ENCODE data around the gene CNNM2. TPM values are rescaled to one million over a fixed set of nuclear protein-coding genes. Genes with fewer than 3 reads are reported as not detected.
"Not testable (repeated sequence)": the region's sequence is repeated elsewhere in the genome, so short reads cannot be mapped to it uniquely, and the experiment has no call there.

The CNNM2 gene
- total RNA-seq, 2 donors from 2014 or later: 14.7 to 17.9 TPM

DNA sequence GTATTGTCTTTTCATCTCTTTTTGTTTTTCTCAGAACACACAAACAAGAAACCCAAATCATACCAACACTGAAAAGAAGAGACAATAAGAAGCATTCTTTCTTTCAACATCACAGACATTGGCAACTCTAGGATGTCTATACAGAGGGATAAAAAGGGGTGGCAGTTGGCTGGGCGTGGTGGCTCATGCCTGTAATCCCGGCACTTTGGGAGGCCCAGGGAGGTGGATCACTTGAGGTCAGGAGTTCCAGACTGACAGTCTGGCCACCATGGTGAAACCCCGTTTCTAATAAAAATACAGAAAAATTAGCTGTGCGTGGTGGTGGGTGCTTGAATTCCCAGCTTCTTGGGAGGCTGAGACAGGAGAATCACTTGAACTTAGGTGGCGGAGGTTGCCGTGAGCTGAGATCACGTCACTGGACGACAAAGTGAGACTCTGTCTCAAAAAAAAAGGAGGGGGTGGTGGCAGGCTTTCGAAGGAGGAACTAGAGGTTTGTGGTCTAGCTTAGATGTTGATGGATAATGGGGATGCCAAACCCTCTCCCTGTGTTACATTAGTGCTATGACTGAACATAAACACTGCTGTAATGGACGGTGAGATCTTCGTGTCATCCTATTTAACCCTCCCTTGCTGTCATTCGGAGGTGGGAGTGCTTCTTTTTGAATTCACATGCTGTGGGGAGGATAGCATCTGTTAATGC, 9.4 kb downstream of the CNNM2 start:
- TF ChIP-seq, protein P1, sequence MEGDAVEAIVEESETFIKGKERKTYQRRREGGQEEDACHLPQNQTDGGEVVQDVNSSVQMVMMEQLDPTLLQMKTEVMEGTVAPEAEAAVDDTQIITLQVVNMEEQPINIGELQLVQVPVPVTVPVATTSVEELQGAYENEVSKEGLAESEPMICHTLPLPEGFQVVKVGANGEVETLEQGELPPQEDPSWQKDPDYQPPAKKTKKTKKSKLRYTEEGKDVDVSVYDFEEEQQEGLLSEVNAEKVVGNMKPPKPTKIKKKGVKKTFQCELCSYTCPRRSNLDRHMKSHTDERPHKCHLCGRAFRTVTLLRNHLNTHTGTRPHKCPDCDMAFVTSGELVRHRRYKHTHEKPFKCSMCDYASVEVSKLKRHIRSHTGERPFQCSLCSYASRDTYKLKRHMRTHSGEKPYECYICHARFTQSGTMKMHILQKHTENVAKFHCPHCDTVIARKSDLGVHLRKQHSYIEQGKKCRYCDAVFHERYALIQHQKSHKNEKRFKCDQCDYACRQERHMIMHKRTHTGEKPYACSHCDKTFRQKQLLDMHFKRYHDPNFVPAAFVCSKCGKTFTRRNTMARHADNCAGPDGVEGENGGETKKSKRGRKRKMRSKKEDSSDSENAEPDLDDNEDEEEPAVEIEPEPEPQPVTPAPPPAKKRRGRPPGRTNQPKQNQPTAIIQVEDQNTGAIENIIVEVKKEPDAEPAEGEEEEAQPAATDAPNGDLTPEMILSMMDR (conservative IDR thresholded peaks at IDR 0.05): no peak
- Mint-ChIP-seq H3K4me1 (no peaks in the 10 kb centered on the region), H3K27me3 (ENCODE audit: insufficient read depth) (no peaks in the 10 kb centered on the region), H3K4me3 (no peak overlapping the region), H3K36me3 (ENCODE audit: low read depth) (peaks cover 21% of the 10 kb centered on the region), H3K9me3 (no peaks in the 10 kb centered on the region), H3K27ac (no peak overlapping the region)
- Histone ChIP-seq H3K4me1 (ENCODE audit: control insufficient read depth, insufficient read depth, low read length) (no peaks in the 10 kb centered on the region), H3K9me3 (ENCODE audit: control insufficient read depth, low read length) (no peaks in the 10 kb centered on the region), H3K27me3 (ENCODE audit: control insufficient read depth, insufficient read depth, low read length, poor library complexity, severe bottlenecking) (no peaks in the 10 kb centered on the region), H3K27ac (ENCODE audit: low read depth, low read length) (no peak overlapping the region), H3K36me3 (ENCODE audit: control insufficient read depth, insufficient read depth, low read length) (no peaks in the 10 kb centered on the region), H3K9ac (ENCODE audit: extremely low read depth, low read length, poor library complexity, severe bottlenecking) (no peak overlapping the region), H3K4me3 (ENCODE audit: low read length) (no peak overlapping the region)
- 94 to 99% methylated on average over 8 to 12 of the region's 12 CpGs for WGBS, 2 experiments (ENCODE audit: insufficient coverage in 1 of 2, insufficient read length in 1 of 2)
- no peak for DNase-seq

DNA sequence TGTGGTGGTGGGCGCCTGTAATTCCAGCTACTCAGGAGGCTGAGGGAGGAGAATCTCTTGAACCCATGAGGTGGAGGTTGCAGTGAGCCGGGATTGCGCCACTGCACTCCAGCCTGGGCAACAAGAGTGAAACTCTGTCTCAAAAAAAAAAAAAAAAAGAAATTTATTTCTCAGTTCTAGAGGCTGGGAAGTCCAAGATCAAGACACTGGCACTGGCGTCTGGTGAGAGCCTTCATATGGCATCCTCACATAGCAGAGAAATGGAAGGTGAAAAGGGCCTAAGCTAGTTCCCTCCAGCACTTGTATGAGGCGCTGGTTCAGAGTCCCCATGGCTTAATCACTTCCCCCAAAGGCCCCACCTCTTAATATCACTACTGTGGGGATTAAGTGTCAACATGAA, 10.3 kb downstream of the CNNM2 start:
- H3K36me3 Mint-ChIP-seq (ENCODE audit: low read depth): peaks cover 22% of the 10 kb centered on the region
- H3K4me3 Mint-ChIP-seq; H3K27me3 ChIP-seq (ENCODE audit: control insufficient read depth, insufficient read depth, low read length, poor library complexity, severe bottlenecking); H3K27ac ChIP-seq (ENCODE audit: low read depth, low read length); H3K4me1 ChIP-seq (ENCODE audit: control insufficient read depth, insufficient read depth, low read length); H3K4me1 Mint-ChIP-seq; H3K4me3 ChIP-seq (ENCODE audit: low read length); H3K36me3 ChIP-seq (ENCODE audit: control insufficient read depth, insufficient read depth, low read length); H3K27ac Mint-ChIP-seq; H3K9me3 Mint-ChIP-seq; H3K27me3 Mint-ChIP-seq (ENCODE audit: insufficient read depth); H3K9me3 ChIP-seq (ENCODE audit: control insufficient read depth, low read length); H3K9ac ChIP-seq (ENCODE audit: extremely low read depth, low read length, poor library complexity, severe bottlenecking); DNase-seq: not testable (repeated sequence)
- 83 to 93% methylated on average over 3 to 5 of the region's 5 CpGs for whole genome bisulfite sequencing, 2 experiments (ENCODE audit: insufficient coverage in 1 of 2, insufficient read length in 1 of 2)

DNA sequence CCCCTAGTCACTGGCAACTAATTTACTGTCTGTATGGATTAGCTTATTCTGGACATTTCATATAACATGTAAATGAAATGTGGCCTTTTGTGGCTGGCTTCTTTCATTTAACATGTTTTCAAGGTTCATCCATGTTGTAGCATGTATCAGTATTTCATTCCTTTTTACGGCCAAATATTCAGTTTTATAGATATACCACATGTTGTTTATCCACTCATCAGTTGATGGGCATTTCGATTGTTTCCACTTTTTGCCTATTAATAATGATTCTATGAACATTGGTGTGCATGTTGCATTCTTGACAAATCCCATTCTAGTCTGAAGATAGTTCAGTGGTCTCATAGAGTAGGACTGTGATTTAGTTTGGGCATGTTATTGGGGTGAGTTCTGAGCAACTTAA, 12.6 kb downstream of the CNNM2 start:
- Mint-ChIP-seq H3K4me1 (no peaks in the 10 kb centered on the region), H3K27ac (no peak overlapping the region), H3K4me3 (no peak overlapping the region), H3K36me3 (ENCODE audit: low read depth) (peaks cover 22% of the 10 kb centered on the region), H3K9me3 (peaks cover 2% of the 10 kb centered on the region), H3K27me3 (ENCODE audit: insufficient read depth) (no peaks in the 10 kb centered on the region)
- H3K36me3 ChIP-seq (ENCODE audit: control insufficient read depth, insufficient read depth, low read length): no peaks in the 10 kb centered on the region
- no peak overlapping the region for H3K9ac ChIP-seq (ENCODE audit: extremely low read depth, low read length, poor library complexity, severe bottlenecking)
- TF ChIP-seq, protein P1 (conservative IDR thresholded peaks at IDR 0.05): no peak
- no peak overlapping the region for H3K27ac ChIP-seq (ENCODE audit: low read depth, low read length)
- no peak for DNase-seq
- no peak overlapping the region for H3K4me3 ChIP-seq (ENCODE audit: low read length)
- H3K4me1 ChIP-seq (ENCODE audit: control insufficient read depth, insufficient read depth, low read length): no peaks in the 10 kb centered on the region
- WGBS, 2 experiments (ENCODE audit: insufficient coverage in 1 of 2, insufficient read length in 1 of 2): 71 to 96% methylated on average over 1 to 2 of the region's 2 CpGs
- no peaks in the 10 kb centered on the region for H3K9me3 ChIP-seq (ENCODE audit: control insufficient read depth, low read length)
- H3K27me3 ChIP-seq (ENCODE audit: control insufficient read depth, insufficient read depth, low read length, poor library complexity, severe bottlenecking): no peaks in the 10 kb centered on the region

GRCh38 chr10:102931643-102932042, 13.5 kb downstream of the CNNM2 start:
- 89 to 96% methylated on average over 5 of the region's 5 CpGs for WGBS, 2 experiments (ENCODE audit: insufficient coverage in 1 of 2, insufficient read length in 1 of 2)
- Histone ChIP-seq H3K4me3 (ENCODE audit: low read length) (no peak overlapping the region), H3K4me1 (ENCODE audit: control insufficient read depth, insufficient read depth, low read length) (no peaks in the 10 kb centered on the region), H3K27me3 (ENCODE audit: control insufficient read depth, insufficient read depth, low read length, poor library complexity, severe bottlenecking) (no peaks in the 10 kb centered on the region), H3K9ac (ENCODE audit: extremely low read depth, low read length, poor library complexity, severe bottlenecking) (no peak overlapping the region), H3K36me3 (ENCODE audit: control insufficient read depth, insufficient read depth, low read length) (no peaks in the 10 kb centered on the region), H3K9me3 (ENCODE audit: control insufficient read depth, low read length) (no peaks in the 10 kb centered on the region), H3K27ac (ENCODE audit: low read depth, low read length) (no peak overlapping the region)
- peaks cover 3% of the 10 kb centered on the region for H3K4me1 Mint-ChIP-seq
- H3K4me3 Mint-ChIP-seq: no peak overlapping the region
- no peak overlapping the region for H3K27ac Mint-ChIP-seq
- no peak for DNase-seq
- TF ChIP-seq, protein P1 (conservative IDR thresholded peaks at IDR 0.05): no peak
- no peaks in the 10 kb centered on the region for H3K27me3 Mint-ChIP-seq (ENCODE audit: insufficient read depth)
- peaks cover 22% of the 10 kb centered on the region for H3K36me3 Mint-ChIP-seq (ENCODE audit: low read depth)
- peaks cover 2% of the 10 kb centered on the region for H3K9me3 Mint-ChIP-seq
